GM18907 (cell line): ENCODE results near the gene POTEF.
"Not testable (repeated sequence)": the region's sequence is repeated elsewhere in the genome, so short reads cannot be mapped to it uniquely, and the experiment has no call there.

Experiments used
- ATAC-seq: cut with Tn5 transposase; IDR thresholded peaks from one replicate; pipeline ENCODE4 v1.9.1; 2021; ENCODE audit warnings: mild to moderate bottlenecking, moderate library complexity; ENCODE audit not compliant: unreplicated experiment

The POTEF gene

GRCh38 chr2:130135692-130136541 lies 6.9 kb upstream of the POTEF start:
- no peak for ATAC-seq

GRCh38 chr2:130128464-130128863 lies 558 bp downstream of the POTEF start:
- ATAC-seq: not testable (repeated sequence)

- ATAC-seq: not testable (repeated sequence)
Observed at GRCh38 chr2:130127726-130128125, 1.3 kb downstream of the POTEF start.

DNA sequence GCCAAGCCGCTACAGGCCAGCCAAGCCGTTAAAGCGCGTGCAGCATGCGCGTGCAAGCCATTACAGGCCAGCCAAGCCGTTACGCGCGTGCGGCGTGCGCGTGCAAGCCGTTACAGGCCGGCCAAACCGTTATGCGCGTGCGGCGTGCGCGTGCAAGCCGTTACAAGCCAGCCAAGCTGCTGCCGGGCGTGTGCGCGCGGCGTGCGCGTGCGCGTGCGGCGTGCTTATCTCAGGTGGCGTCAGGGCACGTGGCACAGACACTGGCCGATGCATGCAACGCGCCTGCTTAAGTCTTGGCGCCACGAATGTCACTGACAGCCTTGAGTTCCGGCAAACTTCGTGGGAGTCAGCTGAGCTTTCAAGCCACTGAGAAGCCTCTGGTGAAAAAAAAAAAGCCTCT lies 8.1 kb downstream of the POTEF start:
- not testable (repeated sequence) for ATAC-seq

DNA sequence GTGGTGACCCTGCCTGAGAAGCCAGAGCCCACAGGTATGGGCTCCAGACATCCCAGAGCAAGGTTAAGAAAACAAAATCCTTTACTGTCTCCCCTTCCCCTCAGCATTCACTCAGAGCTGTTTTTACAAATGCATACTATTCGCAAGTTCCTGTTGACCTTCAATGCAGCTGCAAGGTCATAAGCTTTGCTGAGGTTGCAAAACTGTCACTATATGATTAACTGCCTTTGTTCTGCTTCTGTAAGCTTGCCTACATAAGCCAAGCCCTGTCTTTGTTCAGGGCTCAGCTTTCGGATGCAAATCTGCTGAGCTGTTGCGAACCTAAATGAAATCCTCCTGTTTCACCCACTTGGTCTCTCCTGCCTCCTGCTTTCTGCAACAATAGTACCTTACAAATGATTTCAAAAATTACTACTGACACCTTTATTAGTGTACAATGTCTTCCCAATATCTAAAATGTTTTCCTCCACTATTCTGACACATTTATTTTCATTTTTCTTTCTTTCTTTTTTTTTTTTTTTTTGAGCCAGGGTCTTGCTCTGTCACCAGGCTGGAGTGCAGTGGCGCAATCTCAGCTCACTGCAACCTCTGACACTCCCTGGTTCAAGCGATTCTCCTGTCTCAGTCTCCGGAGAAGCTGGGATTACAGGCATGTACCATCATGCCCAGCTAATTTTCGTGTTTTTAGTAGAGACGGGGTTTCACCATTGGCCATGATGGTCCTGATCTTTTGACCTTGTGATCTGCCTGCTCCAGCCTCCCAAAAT lies 26.2 kb downstream of the POTEF start:
- ATAC-seq: not testable (repeated sequence)

- not testable (repeated sequence) for ATAC-seq
Observed at GRCh38 chr2:130062645-130063044, 66.4 kb downstream of the POTEF start.

- ATAC-seq: not testable (repeated sequence)
Observed at GRCh38 chr2:130059982-130060381, 69.0 kb downstream of the POTEF start.

GRCh38 chr2:130056336-130056735 lies 72.7 kb downstream of the POTEF start:
- ATAC-seq: not testable (repeated sequence)

DNA sequence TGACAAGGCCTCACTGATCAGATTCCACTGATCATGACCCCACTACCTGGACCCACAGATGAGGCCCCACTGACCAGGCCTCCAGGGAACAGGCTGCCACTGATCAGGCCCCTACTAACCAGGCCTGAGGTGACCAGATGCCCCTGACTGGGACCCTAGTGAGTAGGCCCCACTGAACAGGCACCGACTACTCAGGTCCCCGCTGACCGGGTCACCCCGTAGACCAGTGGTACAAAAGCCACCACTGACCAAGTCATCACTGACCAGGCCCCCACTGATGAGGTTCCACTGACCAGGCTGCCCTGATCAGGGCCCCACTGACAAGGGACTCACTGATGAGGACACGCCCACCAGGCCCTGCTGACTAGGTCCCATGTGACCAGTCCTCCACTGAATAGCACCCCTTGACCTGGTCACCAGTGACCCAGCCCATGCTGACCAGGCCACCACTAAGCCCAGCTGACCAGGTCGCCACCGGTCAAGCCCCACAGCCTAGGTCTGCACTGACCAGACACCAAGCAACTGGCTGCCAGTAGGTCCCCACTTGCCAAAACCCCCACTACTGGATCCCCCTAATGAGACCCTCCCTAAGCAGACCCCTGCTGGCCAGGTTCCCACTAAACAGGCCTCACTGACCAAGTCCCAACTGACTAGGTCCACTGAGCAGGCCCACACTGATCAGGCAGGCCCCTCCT lies 75.7 kb downstream of the POTEF start:
- ATAC-seq: not testable (repeated sequence)

GRCh38 chr2:130052376-130052775 lies 76.6 kb downstream of the POTEF start:
- ATAC-seq: not testable (repeated sequence)

DNA sequence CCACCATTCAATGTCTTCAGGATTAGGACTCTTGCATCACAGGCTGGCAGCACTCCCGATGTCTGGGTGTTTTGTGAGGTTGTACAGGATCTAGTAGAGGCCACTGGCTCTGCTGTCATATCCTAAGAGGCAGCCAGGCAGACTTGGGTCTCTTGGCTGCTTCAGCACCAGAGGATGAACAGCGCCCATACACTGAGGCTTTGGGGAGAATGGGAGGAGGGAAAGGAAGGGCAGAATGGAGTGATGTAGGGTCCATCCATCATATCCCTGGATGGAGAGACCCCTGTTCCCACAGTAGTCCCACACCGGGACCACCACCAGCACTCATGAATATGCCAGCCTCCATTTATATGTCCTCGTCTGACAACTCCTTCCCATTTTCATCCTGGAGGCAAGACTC lies 80.6 kb downstream of the POTEF start:
- not testable (repeated sequence) for ATAC-seq

DNA sequence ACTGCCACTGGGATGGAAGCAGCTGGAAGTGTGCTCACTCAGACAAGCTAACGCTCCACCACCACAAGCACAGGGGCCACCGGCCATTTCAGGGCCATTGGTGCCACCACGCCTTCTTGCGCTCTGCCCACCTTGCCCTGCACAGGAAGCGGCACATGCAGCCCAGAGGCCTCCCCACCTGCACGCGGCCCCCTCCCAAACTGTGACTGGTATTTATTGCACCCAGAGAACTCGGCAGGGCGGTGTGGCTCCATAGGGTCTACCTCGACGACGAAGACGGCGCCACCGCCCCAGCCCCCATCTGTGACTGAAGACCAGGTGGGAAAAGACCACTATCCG lies 90.8 kb downstream of the POTEF start:
- not testable (repeated sequence) for ATAC-seq

GRCh38 chr2:130025931-130026330 lies 103.1 kb downstream of the POTEF start:
- ATAC-seq: not testable (repeated sequence)
